GM12872 (cell line): ENCODE measurements around the gene CAB39.
A peak's percentile ranks its signal among the peaks of the same experiment; 100 is the strongest.

Experiments used
- CTCF ChIP-seq: IDR thresholded peaks from 3 replicates; pipeline ENCODE4 v1.5.1; 2011; ENCODE audit warnings: low read depth, mild to moderate bottlenecking, low read length, moderate library complexity; ENCODE audit not compliant: insufficient read depth

The CAB39 gene

GRCh38 chr2:230816735-230817134 lies 104.1 kb downstream of the CAB39 start:
- TF ChIP-seq CTCF = no peak

- TF ChIP-seq CTCF = no peak
Observed at GRCh38 chr2:230819433-230819832, 106.8 kb downstream of the CAB39 start.

GRCh38 chr2:230821261-230821990 lies 108.8 kb downstream of the CAB39 start:
- no peak for TF ChIP-seq CTCF

- no peak for TF ChIP-seq CTCF
Observed at GRCh38 chr2:230821991-230822520, 109.4 kb downstream of the CAB39 start.

GRCh38 chr2:230823264-230823964 lies 110.8 kb downstream of the CAB39 start:
- no peak for TF ChIP-seq CTCF

- TF ChIP-seq CTCF = peak; percentile 68
Observed at GRCh38 chr2:230824406-230824978, 111.8 kb downstream of the CAB39 start.

- TF ChIP-seq CTCF = no peak
Observed at GRCh38 chr2:230825354-230825753, 112.7 kb downstream of the CAB39 start.
